ENCODE results near the gene KRTAP29-1. TPM values are rescaled to one million over a fixed set of nuclear protein-coding genes. Genes with fewer than 3 reads are reported as not detected.

Gene KRTAP29-1
- total RNA-seq, 1 experiment from 2014 or later, result not detected

- H3K79me2 ChIP-seq (ENCODE audit: low read depth), result no peaks in the 10 kb centered on the region
- DNase-seq, result no peak
These were observed 8.5 kb upstream of the KRTAP29-1 start for GRCh38 chr17:41311111-41311510.

DNA sequence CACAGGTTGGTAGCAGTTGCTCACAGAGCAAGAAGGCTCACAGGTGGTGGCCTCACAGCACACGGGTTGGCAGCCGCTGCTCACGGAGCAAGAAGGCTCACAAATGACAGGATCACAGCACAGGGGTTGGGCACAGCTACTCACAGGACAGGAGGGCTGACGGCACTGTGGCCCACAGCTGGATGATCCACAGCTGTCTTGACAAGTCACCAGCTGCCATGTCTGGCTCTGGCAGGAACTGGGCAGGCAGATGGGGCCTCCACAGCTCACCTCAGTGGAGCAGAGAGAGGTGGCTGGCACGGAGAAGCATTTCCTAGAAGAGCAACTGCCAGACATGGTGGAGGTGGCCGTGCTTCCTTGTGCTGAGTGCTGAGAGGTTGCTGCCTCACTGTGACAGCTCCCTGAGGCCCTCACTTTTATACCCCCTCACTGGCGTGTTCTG, 6.3 kb upstream of the KRTAP29-1 start, which contains the start of gene KRTAP16-1:
TSS of gene KRTAP16-1 (minus strand) at position 392 of the 442 bp plus-strand sequence. CDS start at position 336, 56 bp downstream.
- Histone ChIP-seq H3K36me3 (ENCODE audit: low read depth) (no peaks in the 10 kb centered on the region), H3K4me2 (no peak within 1 kb of the TSS), H2AFZ (no peak within 1 kb of the TSS), H3K9me3 (ENCODE audit: insufficient read depth, low read depth) (no peaks in the 10 kb centered on the region), H3K9me2 (ENCODE audit: insufficient read depth) (no peaks in the 10 kb centered on the region), H3K79me2 (ENCODE audit: low read depth) (no peaks in the 10 kb centered on the region), H3K27me3 (ENCODE audit: insufficient read depth, low read depth) (no peaks in the 10 kb centered on the region), H3K4me1 (replicated peaks; ENCODE audit: insufficient read depth) (no peaks in the 10 kb centered on the region), H3K4me3 (no peak within 1 kb of the TSS), H3K27ac (no peak within 1 kb of the TSS), H3F3A (ENCODE audit: insufficient read depth, low read depth) (no peaks in the 10 kb centered on the region), H4K20me1 (ENCODE audit: insufficient read depth) (no peaks in the 10 kb centered on the region)
- ChIA-PET POLR2A (ENCODE audit: unreplicated experiment) (no interaction called here), CTCF (no interaction called here)
- no TSS peak for BruUV-seq (replicated peaks)
- intact Hi-C loops (cut with micrococcal nuclease; ENCODE audit: unreplicated experiment), result no loop called here
- TF ChIP-seq EZH2 (IDR thresholded peaks at IDR 0.05; ENCODE audit: low read depth), result no peak
- TF ChIP-seq, protein P1, sequence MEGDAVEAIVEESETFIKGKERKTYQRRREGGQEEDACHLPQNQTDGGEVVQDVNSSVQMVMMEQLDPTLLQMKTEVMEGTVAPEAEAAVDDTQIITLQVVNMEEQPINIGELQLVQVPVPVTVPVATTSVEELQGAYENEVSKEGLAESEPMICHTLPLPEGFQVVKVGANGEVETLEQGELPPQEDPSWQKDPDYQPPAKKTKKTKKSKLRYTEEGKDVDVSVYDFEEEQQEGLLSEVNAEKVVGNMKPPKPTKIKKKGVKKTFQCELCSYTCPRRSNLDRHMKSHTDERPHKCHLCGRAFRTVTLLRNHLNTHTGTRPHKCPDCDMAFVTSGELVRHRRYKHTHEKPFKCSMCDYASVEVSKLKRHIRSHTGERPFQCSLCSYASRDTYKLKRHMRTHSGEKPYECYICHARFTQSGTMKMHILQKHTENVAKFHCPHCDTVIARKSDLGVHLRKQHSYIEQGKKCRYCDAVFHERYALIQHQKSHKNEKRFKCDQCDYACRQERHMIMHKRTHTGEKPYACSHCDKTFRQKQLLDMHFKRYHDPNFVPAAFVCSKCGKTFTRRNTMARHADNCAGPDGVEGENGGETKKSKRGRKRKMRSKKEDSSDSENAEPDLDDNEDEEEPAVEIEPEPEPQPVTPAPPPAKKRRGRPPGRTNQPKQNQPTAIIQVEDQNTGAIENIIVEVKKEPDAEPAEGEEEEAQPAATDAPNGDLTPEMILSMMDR (conservative IDR thresholded peaks at IDR 0.05), result no peak
- no peak for DNase-seq

More at GRCh38 chr17:41311111-41311510, 8.5 kb upstream of the KRTAP29-1 start:
- H3K27me3 ChIP-seq (ENCODE audit: insufficient read depth, low read depth), result no peaks in the 10 kb centered on the region
- H3K4me2 ChIP-seq, result no peak overlapping the region
- no peaks in the 10 kb centered on the region for H3K9me3 ChIP-seq (ENCODE audit: insufficient read depth, low read depth)
- no peak overlapping the region for H3K4me3 ChIP-seq
- H4K20me1 ChIP-seq (ENCODE audit: insufficient read depth), result no peaks in the 10 kb centered on the region
- H3F3A ChIP-seq (ENCODE audit: insufficient read depth, low read depth), result no peaks in the 10 kb centered on the region
- no peak overlapping the region for H3K27ac ChIP-seq
- BruUV-seq (replicated peaks), result no TSS peak
- no peaks in the 10 kb centered on the region for H3K36me3 ChIP-seq (ENCODE audit: low read depth)
- no peaks in the 10 kb centered on the region for H3K9me2 ChIP-seq (ENCODE audit: insufficient read depth)
- intact Hi-C loops (cut with micrococcal nuclease; ENCODE audit: unreplicated experiment), result no loop called here
- CTCF ChIA-PET, result no interaction called here
- H2AFZ ChIP-seq, result no peak overlapping the region
- TF ChIP-seq, protein P1 (conservative IDR thresholded peaks at IDR 0.05), result no peak
- no peak for TF ChIP-seq EZH2 (IDR thresholded peaks at IDR 0.05; ENCODE audit: low read depth)
- POLR2A ChIA-PET (ENCODE audit: unreplicated experiment), result no interaction called here
- no peaks in the 10 kb centered on the region for H3K4me1 ChIP-seq (replicated peaks; ENCODE audit: insufficient read depth)

GRCh38 chr17:41308251-41308917, 5.7 kb upstream of the KRTAP29-1 start:
- H3K9me3 ChIP-seq (ENCODE audit: insufficient read depth, low read depth), result no peaks in the 10 kb centered on the region
- no peak overlapping the region for H3K4me2 ChIP-seq
- no peak for TF ChIP-seq EZH2 (IDR thresholded peaks at IDR 0.05; ENCODE audit: low read depth)
- TF ChIP-seq, protein P1 (conservative IDR thresholded peaks at IDR 0.05), result no peak
- H3K36me3 ChIP-seq (ENCODE audit: low read depth), result no peaks in the 10 kb centered on the region
- no peak overlapping the region for H2AFZ ChIP-seq
- BruUV-seq (replicated peaks), result no TSS peak
- H3K27me3 ChIP-seq (ENCODE audit: insufficient read depth, low read depth), result no peaks in the 10 kb centered on the region
- H3K9me2 ChIP-seq (ENCODE audit: insufficient read depth), result no peaks in the 10 kb centered on the region
- no peaks in the 10 kb centered on the region for H4K20me1 ChIP-seq (ENCODE audit: insufficient read depth)
- no peaks in the 10 kb centered on the region for H3F3A ChIP-seq (ENCODE audit: insufficient read depth, low read depth)
- no peak overlapping the region for H3K27ac ChIP-seq
- H3K79me2 ChIP-seq (ENCODE audit: low read depth), result no peaks in the 10 kb centered on the region
- ChIA-PET POLR2A (ENCODE audit: unreplicated experiment) (no interaction called here), CTCF (no interaction called here)
- intact Hi-C loops (cut with micrococcal nuclease; ENCODE audit: unreplicated experiment), result no loop called here
- no peak for DNase-seq
- H3K4me1 ChIP-seq (replicated peaks; ENCODE audit: insufficient read depth), result no peaks in the 10 kb centered on the region
- no peak overlapping the region for H3K4me3 ChIP-seq

Data from PC-9 (cell line).